IMR-90 (cell line): ENCODE data around the gene LGALS14. TPM values are rescaled to one million over a fixed set of nuclear protein-coding genes. Genes with fewer than 3 reads are reported as not detected.

ENCODE experiments used
- ATAC-seq: fragments of 200-7000 bp; cut with Tn5 transposase; 2 replicates; pipeline ENCODE4 v1.9.1; 2020; ENCODE audit warnings: low read depth, mild to moderate bottlenecking, moderate library complexity
- BruUV-seq: library from RNA; stranded (reverse); fragments of 400-500 nt; replicated peaks from 2 replicates; lab custom pipeline; 2021; lab: Mats Ljungman, UMichigan
- CTCF ChIA-PET: fragments of 300-600 bp; formaldehyde crosslinking; extraction: SDS; loops from one replicate; lab custom pipeline; 2021; ENCODE audit warnings: antibody characterized with exemption; lab: Yijun Ruan, JAX
- POLR2A ChIA-PET: fragments of 300-600 bp; sonication (Branson Sonifier 250); formaldehyde crosslinking; loops from one replicate; lab custom pipeline; 2022; ENCODE audit warnings: antibody characterized with exemption; ENCODE audit not compliant: unreplicated experiment; lab: Charles Lee
- DNase-seq: peaks from one replicate; pipeline ENCODE4 v3.0.0; 2013
- H2AFZ ChIP-seq: replicated peaks from 2 replicates; pipeline ENCODE3; 2013; ENCODE audit warnings: low read length, mild to moderate bottlenecking; ENCODE audit not compliant: poor library complexity
- H2AK5ac ChIP-seq: 2 replicates; pipeline ENCODE4 v1.6.1; 2013; ENCODE audit warnings: low read depth, low read length, inconsistent platforms
- H2AK9ac ChIP-seq: replicated peaks from 2 replicates; pipeline ENCODE3; 2013; ENCODE audit warnings: mild to moderate bottlenecking, low read depth, low read length, moderate library complexity; ENCODE audit not compliant: poor library complexity
- H2BK120ac ChIP-seq: 2 replicates; pipeline ENCODE4 v1.6.1; 2013; ENCODE audit warnings: low read depth, low read length, inconsistent platforms
- H2BK15ac ChIP-seq: 3 replicates; pipeline ENCODE4 v1.6.1; 2013; ENCODE audit warnings: low read depth, low read length, inconsistent platforms
- H2BK20ac ChIP-seq: 2 replicates; pipeline ENCODE4 v1.6.1; 2013; ENCODE audit warnings: low read depth, mild to moderate bottlenecking, inconsistent platforms, low read length, moderate library complexity
- H2BK5ac ChIP-seq: 2 replicates; pipeline ENCODE4 v1.6.1; 2013; ENCODE audit warnings: mild to moderate bottlenecking, low read depth, low read length, inconsistent platforms; ENCODE audit not compliant: poor library complexity, severe bottlenecking
- H3K14ac ChIP-seq: replicated peaks from 2 replicates; pipeline ENCODE4 v1.6.1; 2013; ENCODE audit warnings: low read depth, low read length, inconsistent platforms
- H3K18ac ChIP-seq: 2 replicates; pipeline ENCODE4 v1.6.1; 2013; ENCODE audit warnings: low read depth, low read length, control low read depth
- H3K23ac ChIP-seq: 2 replicates; pipeline ENCODE4 v1.6.1; 2013; ENCODE audit warnings: low read depth, low read length, inconsistent platforms
- H3K27ac ChIP-seq: 2 replicates; pipeline ENCODE4 v1.5.1; 2013; ENCODE audit warnings: mild to moderate bottlenecking, control low read depth, low read length; ENCODE audit not compliant: insufficient read depth
- H3K27me3 ChIP-seq: 2 replicates; pipeline ENCODE4 v1.6.1; 2013; ENCODE audit warnings: low read length; ENCODE audit not compliant: control insufficient read depth, insufficient read depth
- H3K36me3 ChIP-seq: 2 replicates; pipeline ENCODE4 v1.6.1; 2013; ENCODE audit warnings: low read length, mixed read lengths; ENCODE audit not compliant: control insufficient read depth, insufficient read depth
- H3K4ac ChIP-seq: 2 replicates; pipeline ENCODE4 v1.6.1; 2013; ENCODE audit warnings: low read depth, low read length, inconsistent platforms
- H3K4me1 ChIP-seq: 2 replicates; pipeline ENCODE4 v1.6.1; 2013; ENCODE audit warnings: low read length, mixed read lengths; ENCODE audit not compliant: control insufficient read depth, insufficient read depth
- H3K4me2 ChIP-seq: 2 replicates; pipeline ENCODE4 v1.6.1; 2013; ENCODE audit warnings: low read depth, mild to moderate bottlenecking, control low read depth, low read length, moderate library complexity
- H3K4me3 ChIP-seq: 2 replicates; pipeline ENCODE4 v1.5.1; 2013; ENCODE audit warnings: low read depth, mild to moderate bottlenecking, control low read depth, low read length, moderate library complexity; ENCODE audit not compliant: insufficient read depth
- H3K56ac ChIP-seq: 2 replicates; pipeline ENCODE4 v1.6.1; 2013; ENCODE audit warnings: low read length, inconsistent platforms; ENCODE audit not compliant: insufficient read depth; ENCODE audit errors: extremely low read depth
- H3K79me1 ChIP-seq, 2 experiments: 2 replicates each; pipeline ENCODE4 v1.6.1; 2013; ENCODE audit warnings: low read length in 2 of 2, inconsistent platforms in 1 of 2, low read depth in 1 of 2
- H3K9ac ChIP-seq: 2 replicates; pipeline ENCODE4 v1.6.1; 2013; ENCODE audit warnings: low read depth, low read length, control low read depth
- H3K9me1 ChIP-seq: 2 replicates; pipeline ENCODE4 v1.6.1; 2013; ENCODE audit warnings: low read length, inconsistent platforms; ENCODE audit not compliant: insufficient read depth
- H3K9me3 ChIP-seq: 2 replicates; pipeline ENCODE4 v1.6.1; 2013; ENCODE audit warnings: low read length; ENCODE audit not compliant: control insufficient read depth, insufficient read depth
- H4K20me1 ChIP-seq: 2 replicates; pipeline ENCODE4 v1.6.1; 2013; ENCODE audit warnings: low read length, inconsistent platforms; ENCODE audit not compliant: insufficient read depth
- H4K5ac ChIP-seq: 2 replicates; pipeline ENCODE4 v1.6.1; 2013; ENCODE audit warnings: mild to moderate bottlenecking, low read depth, low read length, control low read depth
- H4K8ac ChIP-seq, 2 experiments: 2 replicates each; pipeline ENCODE4 v1.6.1; 2013; ENCODE audit warnings: low read depth in 2 of 2, low read length in 2 of 2, control low read depth in 1 of 2, inconsistent platforms in 1 of 2
- H4K91ac ChIP-seq: 2 replicates; pipeline ENCODE4 v1.6.1; 2013; ENCODE audit warnings: low read depth, low read length, inconsistent platforms; ENCODE audit not compliant: insufficient read depth
- BHLHE40 ChIP-seq: fragments of 150-350 bp; IDR thresholded peaks from 2 replicates; pipeline ENCODE4 v1.6.1; 2016; ENCODE audit warnings: mild to moderate bottlenecking, low read depth, low read length
- CEBPB ChIP-seq: IDR thresholded peaks from 2 replicates; pipeline ENCODE4 v1.6.1; 2012; ENCODE audit warnings: low read depth, low read length, improper control_type of control experiment
- CHD1 ChIP-seq: IDR thresholded peaks from 2 replicates; pipeline ENCODE4 v1.6.1; 2012; ENCODE audit warnings: low read depth, low read length, improper control_type of control experiment
- FOS ChIP-seq: fragments of 150-350 bp; IDR thresholded peaks from 2 replicates; pipeline ENCODE4 v1.6.1; 2016; ENCODE audit warnings: low read depth, low read length
- MAZ ChIP-seq: IDR thresholded peaks from 2 replicates; pipeline ENCODE4 v1.6.1; 2012; ENCODE audit warnings: low read depth, mild to moderate bottlenecking, low read length, improper control_type of control experiment, moderate library complexity, borderline replicate concordance
- MXI1 ChIP-seq: IDR thresholded peaks from 2 replicates; pipeline ENCODE4 v1.6.1; 2012; ENCODE audit warnings: low read depth, mild to moderate bottlenecking, low read length, moderate library complexity, borderline replicate concordance
- POLR2A ChIP-seq: IDR thresholded peaks from 2 replicates; pipeline ENCODE4 v1.6.1; 2012; ENCODE audit warnings: mild to moderate bottlenecking, low read depth, low read length
- RAD21 ChIP-seq: IDR thresholded peaks from 2 replicates; pipeline ENCODE4 v1.6.1; 2012; ENCODE audit warnings: low read length, improper control_type of control experiment
- RCOR1 ChIP-seq: IDR thresholded peaks from 2 replicates; pipeline ENCODE4 v1.6.1; 2012; ENCODE audit warnings: mild to moderate bottlenecking, low read length, improper control_type of control experiment; ENCODE audit not compliant: insufficient replicate concordance
- RFX5 ChIP-seq: IDR thresholded peaks from 2 replicates; pipeline ENCODE4 v1.8.0; 2012; ENCODE audit warnings: low read depth, mild to moderate bottlenecking, low read length, moderate library complexity
- SMC3 ChIP-seq: fragments of 150-350 bp; IDR thresholded peaks from 2 replicates; pipeline ENCODE4 v1.6.1; 2016; ENCODE audit warnings: low read depth, mild to moderate bottlenecking, antibody characterized with exemption, low read length, moderate library complexity
- WGBS, 2 experiments: methylation state at CpG; one replicate each; pipeline versions ENCODE4 v1.1.5 to v1.1.7; 2013; ENCODE audit warnings: missing lambda C conversion rate in 2 of 2; ENCODE audit not compliant: insufficient read length in 1 of 2; ENCODE audit errors: extremely low coverage in 2 of 2; 5-methylcytosine and 5-hydroxymethylcytosine counted together
- dilution Hi-C: fragments of 300-500 bp; cut with HindIII; formaldehyde crosslinking; loops from one replicate; pipeline ENCODE4 v1.14.3; 2018; ENCODE audit warnings: low sequenced_read_pairs; ENCODE audit not compliant: unreplicated experiment
- in situ Hi-C: fragments of 300-500 bp; cut with MboI; formaldehyde crosslinking; loops from 3 replicates; pipeline ENCODE4 v1.14.3; 2019; ENCODE audit warnings: low sequenced_read_pairs, inconsistent platforms, mixed read lengths
- intact Hi-C: fragments of 100-400 bp; cut with micrococcal nuclease; formaldehyde crosslinking; loops from 2 replicates; pipeline ENCODE4 v1.10.0; 2022
- polyA plus RNA-seq, 3 experiments: library from polyadenylated mRNA; depleted of rRNA; stranded (reverse); fragments of >200 nt; gene quantifications; 2 replicates each; pipeline ENCODE4 v1.2.3, GENCODE V29; 2012; ENCODE audit warnings: low replicate concordance in 1 of 3
- total RNA-seq: library from RNA; depleted of rRNA; stranded (reverse); fragments of >200 nt; gene quantifications from 2 replicates; pipeline ENCODE4 v1.2.3, GENCODE V29; 2012
- TF ChIP-seq, protein P1 (sequence below): fragments of 150-350 bp; IDR thresholded peaks from 2 replicates; pipeline ENCODE4 v1.6.1; 2017; ENCODE audit warnings: mild to moderate bottlenecking, antibody characterized with exemption, low read length, low read depth

Gene LGALS14
- total and polyA plus RNA-seq, 2 of the 4 experiments (the other 2 are of a cell fraction) = not detected

DNA sequence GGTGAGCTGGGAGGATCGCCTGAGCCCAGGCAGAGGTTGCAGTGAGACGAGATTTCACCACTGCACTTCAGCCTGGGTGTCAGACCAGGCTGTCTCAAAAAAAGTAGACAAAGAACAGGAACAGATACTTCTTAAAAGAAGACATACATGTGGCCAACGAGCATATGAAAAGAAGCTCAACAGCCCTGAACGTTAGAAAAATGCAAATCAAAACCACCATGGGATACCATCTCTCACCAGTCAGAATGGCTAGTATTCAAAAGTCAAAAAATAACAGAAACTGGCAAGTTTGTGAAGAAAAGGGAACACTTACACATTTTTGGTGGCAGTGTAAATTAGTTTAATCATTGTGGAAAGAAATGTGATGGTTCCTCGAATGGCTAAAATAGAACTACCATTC, 3.0 kb upstream of the LGALS14 start:
- H3K4ac ChIP-seq = no peak overlapping the region
- no peaks in the 10 kb centered on the region for H3K36me3 ChIP-seq
- H4K20me1 ChIP-seq = no peaks in the 10 kb centered on the region
- H2BK5ac ChIP-seq = no peak overlapping the region
- ATAC-seq = no peak
- no TSS peak for BruUV-seq
- no peaks in the 10 kb centered on the region for H3K9me3 ChIP-seq
- H3K79me1 ChIP-seq = no peaks in the 10 kb centered on the region
- H2AFZ ChIP-seq = no peak overlapping the region
- no peaks in the 10 kb centered on the region for H3K27me3 ChIP-seq
- no CpG with 5 or more reads among the region's 5 CpGs for WGBS, 2 experiments
- in situ Hi-C loops (no loop called here), dilution Hi-C loops (no loop called here), intact Hi-C loops (no loop called here)
- no peak overlapping the region for H3K9ac ChIP-seq
- H3K4me1 ChIP-seq = no peaks in the 10 kb centered on the region
- H3K56ac ChIP-seq = no peak overlapping the region
- no peak overlapping the region for H2BK120ac ChIP-seq
- H3K9me1 ChIP-seq = no peaks in the 10 kb centered on the region
- no peak overlapping the region for H2BK15ac ChIP-seq
- no peak overlapping the region for H3K4me3 ChIP-seq
- ChIA-PET POLR2A (no interaction called here), CTCF (no interaction called here)
- H3K18ac ChIP-seq = no peak overlapping the region
- TF ChIP-seq MAZ (no peak), RAD21 (no peak), POLR2A (no peak), CEBPB (no peak), MXI1 (no peak), BHLHE40 (no peak), RCOR1 (no peak), CHD1 (no peak), SMC3 (no peak), RFX5 (no peak), FOS (no peak)
- TF ChIP-seq, protein P1, sequence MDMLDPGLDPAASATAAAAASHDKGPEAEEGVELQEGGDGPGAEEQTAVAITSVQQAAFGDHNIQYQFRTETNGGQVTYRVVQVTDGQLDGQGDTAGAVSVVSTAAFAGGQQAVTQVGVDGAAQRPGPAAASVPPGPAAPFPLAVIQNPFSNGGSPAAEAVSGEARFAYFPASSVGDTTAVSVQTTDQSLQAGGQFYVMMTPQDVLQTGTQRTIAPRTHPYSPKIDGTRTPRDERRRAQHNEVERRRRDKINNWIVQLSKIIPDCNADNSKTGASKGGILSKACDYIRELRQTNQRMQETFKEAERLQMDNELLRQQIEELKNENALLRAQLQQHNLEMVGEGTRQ = no peak
- H3K27ac ChIP-seq = no peak overlapping the region
- no peak overlapping the region for H3K23ac ChIP-seq
- H4K5ac ChIP-seq = no peak overlapping the region
- no peak overlapping the region for H4K91ac ChIP-seq
- H3K14ac ChIP-seq = no peak overlapping the region
- no peak overlapping the region for H2BK20ac ChIP-seq
- no peak overlapping the region for H2AK5ac ChIP-seq
- H3K4me2 ChIP-seq = no peak overlapping the region
- H4K8ac ChIP-seq = no peak overlapping the region
- DNase-seq = no peak
- H2AK9ac ChIP-seq = no peak overlapping the region
